ENCODE data around the gene SRPK1.
"Not testable (repeated sequence)": the region's sequence is repeated elsewhere in the genome, so short reads cannot be mapped to it uniquely, and the experiment has no call there.

Gene SRPK1

GRCh38 chr6:35931120-35931561, 10.2 kb upstream of the SRPK1 start:
- ATAC-seq (no peak), DNase-seq (no peak)

- DNase-seq (no peak), ATAC-seq (no peak)
Measured at GRCh38 chr6:35929601-35930000, 8.7 kb upstream of the SRPK1 start.

- ATAC-seq = no peak
- DNase-seq = no peak
Measured at GRCh38 chr6:35926509-35927215, 5.8 kb upstream of the SRPK1 start.

- DNase-seq (no peak), ATAC-seq (no peak)
Measured at GRCh38 chr6:35925961-35926360, 5.1 kb upstream of the SRPK1 start.

- ATAC-seq (no peak), DNase-seq (no peak)
Measured at GRCh38 chr6:35924146-35924545, 3.2 kb upstream of the SRPK1 start.

GRCh38 chr6:35922139-35922554, 1.2 kb upstream of the SRPK1 start:
- ATAC-seq (no peak), DNase-seq (no peak)

GRCh38 chr6:35919827-35920751, 809 bp downstream of the SRPK1 start:
- DNase-seq = peak; percentile 59
- ATAC-seq = peak; percentile 85

GRCh38 chr6:35919085-35919826, 1.6 kb downstream of the SRPK1 start:
- DNase-seq = no peak
- peak; percentile 15 for ATAC-seq

- DNase-seq, ATAC-seq: not testable (repeated sequence)
Measured at GRCh38 chr6:35916893-35917292, 4.0 kb downstream of the SRPK1 start.

GRCh38 chr6:35916056-35916455, 4.8 kb downstream of the SRPK1 start:
- DNase-seq (no peak), ATAC-seq (no peak)

- DNase-seq (no peak), ATAC-seq (no peak)
Measured at GRCh38 chr6:35914536-35914935, 6.4 kb downstream of the SRPK1 start.

GRCh38 chr6:35911871-35912653, 8.8 kb downstream of the SRPK1 start:
- DNase-seq (no peak), ATAC-seq (no peak)

GRCh38 chr6:35909571-35909970, 11.3 kb downstream of the SRPK1 start:
- not testable (repeated sequence) for ATAC-seq, DNase-seq

GRCh38 chr6:35908753-35909401, 12.0 kb downstream of the SRPK1 start:
- DNase-seq, ATAC-seq: not testable (repeated sequence)

- DNase-seq (no peak), ATAC-seq (no peak)
Measured at GRCh38 chr6:35907750-35908149, 13.1 kb downstream of the SRPK1 start.

GRCh38 chr6:35906499-35906846, 14.4 kb downstream of the SRPK1 start:
- ATAC-seq = no peak
- DNase-seq = no peak

GRCh38 chr6:35905841-35906498, 14.9 kb downstream of the SRPK1 start:
- DNase-seq (no peak), ATAC-seq (no peak)

- DNase-seq (no peak), ATAC-seq (no peak)
Measured at GRCh38 chr6:35905141-35905785, 15.6 kb downstream of the SRPK1 start.

GRCh38 chr6:35903679-35904078, 17.2 kb downstream of the SRPK1 start:
- DNase-seq (no peak), ATAC-seq (no peak)

- DNase-seq (no peak), ATAC-seq (no peak)
Measured at GRCh38 chr6:35900448-35900847, 20.4 kb downstream of the SRPK1 start.
